Lower lobe of right lung (tissue), 2 donors: ENCODE data around the gene RTCA. TPM values are rescaled to one million over a fixed set of nuclear protein-coding genes. Genes with fewer than 3 reads are reported as not detected.
"Not testable (repeated sequence)": the region's sequence is repeated elsewhere in the genome, so short reads cannot be mapped to it uniquely, and the experiment has no call there.

Experiments
- ATAC-seq, 2 donors: fragments of 200-7000 bp; cut with Tn5 transposase; one replicate each; pipeline ENCODE4 v1.9.1; 2020 to 2022; ENCODE audit warnings: mild to moderate bottlenecking in 2 of 2, moderate library complexity in 2 of 2
- DNase-seq: peaks from one replicate; pipeline ENCODE4 v3.0.0-alpha.2; 2020
- H3K27ac ChIP-seq: fragments of 200-600 bp; one replicate; pipeline ENCODE4 v1.8.0; 2022
- H3K27me3 ChIP-seq: fragments of 200-600 bp; one replicate; pipeline ENCODE4 v1.8.0; 2022; ENCODE audit warnings: low read depth
- H3K36me3 ChIP-seq: fragments of 200-600 bp; one replicate; pipeline ENCODE4 v1.8.0; 2022; ENCODE audit warnings: mild to moderate bottlenecking
- H3K4me1 ChIP-seq: fragments of 200-600 bp; one replicate; pipeline ENCODE4 v1.8.0; 2022
- H3K4me3 ChIP-seq: fragments of 200-600 bp; one replicate; pipeline ENCODE4 v1.8.0; 2022; ENCODE audit warnings: mild to moderate bottlenecking
- H3K9me3 ChIP-seq: fragments of 200-600 bp; one replicate; pipeline ENCODE4 v1.8.0; 2022
- intact Hi-C: fragments of 100-400 bp; cut with DNase I; formaldehyde crosslinking; loops from one replicate; pipeline ENCODE4 v1.11.0; 2022
- total RNA-seq: library from RNA; stranded (reverse); fragmentation: NEBNext Ultra II Directional; extraction: Animal tissue kit (Norgen Biotek cat#: 25700); gene quantifications from one replicate; pipeline ENCODE4 v1.2.1, GENCODE V29; 2021
- TF ChIP-seq, protein P1 (sequence below): fragments of 200-600 bp; IDR thresholded peaks from one replicate; pipeline ENCODE4 v1.8.0; 2022; ENCODE audit warnings: antibody characterized with exemption, mild to moderate bottlenecking
- donor health status: DM: no; HTN: yes; CAD: no; lungs with severe emphysema.

The RTCA gene
- total RNA-seq, 1 donor from 2014 or later, result 31.1 TPM

- ATAC-seq, result no peak
Observed at GRCh38 chr1:100325415-100326324, 59.7 kb downstream of the RTCA start.

GRCh38 chr1:100326325-100326670, 60.3 kb downstream of the RTCA start:
- H3K4me3 ChIP-seq, H3K9me3 ChIP-seq, ATAC-seq, intact Hi-C loops, H3K4me1 ChIP-seq, DNase-seq, H3K27ac ChIP-seq, H3K27me3 ChIP-seq, H3K36me3 ChIP-seq: not testable (repeated sequence)

More at GRCh38 chr1:100325415-100326324, 59.7 kb downstream of the RTCA start:
- no peak overlapping the region for H3K4me3 ChIP-seq
- no peaks in the 10 kb centered on the region for H3K27me3 ChIP-seq
- intact Hi-C loops, result no loop called here
- no peaks in the 10 kb centered on the region for H3K9me3 ChIP-seq
- no peaks in the 10 kb centered on the region for H3K36me3 ChIP-seq
- no peak for DNase-seq
- H3K27ac ChIP-seq, result no peak overlapping the region
- H3K4me1 ChIP-seq, result no peaks in the 10 kb centered on the region
- TF ChIP-seq, protein P1, sequence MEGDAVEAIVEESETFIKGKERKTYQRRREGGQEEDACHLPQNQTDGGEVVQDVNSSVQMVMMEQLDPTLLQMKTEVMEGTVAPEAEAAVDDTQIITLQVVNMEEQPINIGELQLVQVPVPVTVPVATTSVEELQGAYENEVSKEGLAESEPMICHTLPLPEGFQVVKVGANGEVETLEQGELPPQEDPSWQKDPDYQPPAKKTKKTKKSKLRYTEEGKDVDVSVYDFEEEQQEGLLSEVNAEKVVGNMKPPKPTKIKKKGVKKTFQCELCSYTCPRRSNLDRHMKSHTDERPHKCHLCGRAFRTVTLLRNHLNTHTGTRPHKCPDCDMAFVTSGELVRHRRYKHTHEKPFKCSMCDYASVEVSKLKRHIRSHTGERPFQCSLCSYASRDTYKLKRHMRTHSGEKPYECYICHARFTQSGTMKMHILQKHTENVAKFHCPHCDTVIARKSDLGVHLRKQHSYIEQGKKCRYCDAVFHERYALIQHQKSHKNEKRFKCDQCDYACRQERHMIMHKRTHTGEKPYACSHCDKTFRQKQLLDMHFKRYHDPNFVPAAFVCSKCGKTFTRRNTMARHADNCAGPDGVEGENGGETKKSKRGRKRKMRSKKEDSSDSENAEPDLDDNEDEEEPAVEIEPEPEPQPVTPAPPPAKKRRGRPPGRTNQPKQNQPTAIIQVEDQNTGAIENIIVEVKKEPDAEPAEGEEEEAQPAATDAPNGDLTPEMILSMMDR, result no peak

- Histone ChIP-seq H3K27ac (no peak overlapping the region), H3K9me3 (no peaks in the 10 kb centered on the region), H3K4me1 (no peaks in the 10 kb centered on the region), H3K27me3 (no peaks in the 10 kb centered on the region), H3K4me3 (no peak overlapping the region), H3K36me3 (no peaks in the 10 kb centered on the region)
- TF ChIP-seq, protein P1, result no peak
- DNase-seq (no peak), ATAC-seq (no peak)
- intact Hi-C loops, result no loop called here
Observed at GRCh38 chr1:100328133-100328532, 62.1 kb downstream of the RTCA start.

- H3K9me3 ChIP-seq, H3K4me1 ChIP-seq, ATAC-seq, DNase-seq, intact Hi-C loops, H3K27me3 ChIP-seq, H3K4me3 ChIP-seq, H3K36me3 ChIP-seq, H3K27ac ChIP-seq: not testable (repeated sequence)
Observed at GRCh38 chr1:100331146-100331545, 65.1 kb downstream of the RTCA start.

- intact Hi-C loops, result no loop called here
- Histone ChIP-seq H3K36me3 (no peaks in the 10 kb centered on the region), H3K9me3 (no peaks in the 10 kb centered on the region), H3K4me3 (no peak overlapping the region), H3K4me1 (no peaks in the 10 kb centered on the region), H3K27ac (no peak overlapping the region), H3K27me3 (no peaks in the 10 kb centered on the region)
- DNase-seq, result no peak
- no peak for ATAC-seq
- TF ChIP-seq, protein P1, result no peak
Observed at GRCh38 chr1:100332331-100332730, 66.3 kb downstream of the RTCA start.

- Histone ChIP-seq H3K27me3 (no peaks in the 10 kb centered on the region), H3K9me3 (no peaks in the 10 kb centered on the region), H3K4me3 (no peak overlapping the region), H3K36me3 (no peaks in the 10 kb centered on the region), H3K27ac (no peak overlapping the region), H3K4me1 (no peaks in the 10 kb centered on the region)
- no peak for DNase-seq
- no peak for ATAC-seq
- TF ChIP-seq, protein P1, result no peak
- intact Hi-C loops, result no loop called here
Observed at GRCh38 chr1:100335436-100335835, 69.4 kb downstream of the RTCA start.

- H3K9me3 ChIP-seq, intact Hi-C loops, H3K4me1 ChIP-seq, H3K36me3 ChIP-seq, H3K4me3 ChIP-seq, DNase-seq, ATAC-seq, H3K27ac ChIP-seq, H3K27me3 ChIP-seq: not testable (repeated sequence)
Observed at GRCh38 chr1:100337878-100338277, 71.9 kb downstream of the RTCA start.

- H3K4me1 ChIP-seq, H3K27me3 ChIP-seq, ATAC-seq, H3K27ac ChIP-seq, DNase-seq, H3K9me3 ChIP-seq, H3K4me3 ChIP-seq, intact Hi-C loops, H3K36me3 ChIP-seq: not testable (repeated sequence)
Observed at GRCh38 chr1:100339735-100340134, 73.7 kb downstream of the RTCA start.
